PC-9 (cell line): ENCODE results near the gene ZBED3. TPM values are rescaled to one million over a fixed set of nuclear protein-coding genes. Genes with fewer than 3 reads are reported as not detected.

Source experiments
- BruUV-seq: library from RNA; stranded (reverse); fragments of 400-500 nt; replicated peaks from 2 replicates; lab custom pipeline; 2021; lab: Mats Ljungman, UMichigan
- CTCF ChIA-PET: fragments of 300-600 bp; sonication (Branson Sonifier 250); formaldehyde crosslinking; loops from one replicate; lab custom pipeline; 2022; ENCODE audit warnings: antibody characterized with exemption; lab: Charles Lee
- POLR2A ChIA-PET: fragments of 300-600 bp; sonication (Branson Sonifier 250); formaldehyde crosslinking; loops from one replicate; lab custom pipeline; 2022; ENCODE audit warnings: antibody characterized with exemption; ENCODE audit not compliant: unreplicated experiment; lab: Charles Lee
- DNase-seq, 2 experiments: peaks; one replicate each; pipeline versions ENCODE4 v3.0.0 to v3.0.0-alpha.2; 2015 to 2022; ENCODE audit warnings: mixed read lengths in 1 of 2
- H2AFZ ChIP-seq: fragments of 200-600 bp; sonication (generic); 2 replicates; pipeline ENCODE4 v1.8.1; 2017; ENCODE audit warnings: antibody characterized with exemption
- H3F3A ChIP-seq: fragments of 200-600 bp; sonication (generic); 2 replicates; pipeline ENCODE4 v1.8.1; 2017; ENCODE audit warnings: antibody characterized with exemption, mild to moderate bottlenecking, low read depth; ENCODE audit not compliant: insufficient read depth
- H3K27ac ChIP-seq: fragments of 200-600 bp; sonication (generic); 2 replicates; pipeline ENCODE4 v1.6.1; 2016; ENCODE audit warnings: mixed run types
- H3K27me3 ChIP-seq: fragments of 200-600 bp; sonication (generic); 2 replicates; pipeline ENCODE4 v1.6.1; 2016; ENCODE audit warnings: low read depth, mixed run types; ENCODE audit not compliant: insufficient read depth
- H3K36me3 ChIP-seq: fragments of 200-600 bp; sonication (generic); 2 replicates; pipeline ENCODE4 v1.6.1; 2016; ENCODE audit warnings: low read depth, mixed run types
- H3K4me1 ChIP-seq: fragments of 200-600 bp; sonication (generic); replicated peaks from 2 replicates; pipeline ENCODE4 v1.6.1; 2016; ENCODE audit warnings: mixed run types; ENCODE audit not compliant: insufficient read depth
- H3K4me2 ChIP-seq: fragments of 200-600 bp; sonication (generic); 2 replicates; pipeline ENCODE4 v1.6.1; 2017; ENCODE audit warnings: mixed run types
- H3K4me3 ChIP-seq: fragments of 200-600 bp; sonication (generic); 2 replicates; pipeline ENCODE4 v1.6.1; 2016; ENCODE audit warnings: mixed run types
- H3K79me2 ChIP-seq: fragments of 200-600 bp; sonication (generic); 2 replicates; pipeline ENCODE4 v1.6.1; 2017; ENCODE audit warnings: low read depth, mixed run types
- H3K9me2 ChIP-seq: fragments of 200-600 bp; sonication (generic); 2 replicates; pipeline ENCODE4 v1.8.1; 2017; ENCODE audit warnings: mild to moderate bottlenecking; ENCODE audit not compliant: insufficient read depth
- H3K9me3 ChIP-seq: fragments of 200-600 bp; sonication (generic); 2 replicates; pipeline ENCODE4 v1.8.1; 2016; ENCODE audit warnings: low read depth; ENCODE audit not compliant: insufficient read depth
- H4K20me1 ChIP-seq: fragments of 200-600 bp; sonication (generic); 2 replicates; pipeline ENCODE4 v1.8.1; 2017; ENCODE audit not compliant: insufficient read depth
- EZH2 ChIP-seq: fragments of 200-600 bp; sonication (generic); IDR thresholded peaks from 2 replicates; pipeline ENCODE4 v1.8.0; 2017; ENCODE audit warnings: antibody characterized with exemption, low read depth
- intact Hi-C: fragments of 100-400 bp; cut with micrococcal nuclease; formaldehyde crosslinking; loops from one replicate; pipeline ENCODE4 v1.10.0; 2022; ENCODE audit not compliant: unreplicated experiment
- total RNA-seq: library from RNA; stranded (reverse); gene quantifications from 2 replicates; pipeline ENCODE4 v1.2.3, GENCODE V29; 2021
- TF ChIP-seq, protein P1 (sequence below): fragments of 200-600 bp; sonication (generic); conservative IDR thresholded peaks from 2 replicates; pipeline ENCODE4 v1.6.1; 2017; ENCODE audit warnings: mixed run types, antibody characterized with exemption, mild to moderate bottlenecking, moderate library complexity

The ZBED3 gene
- total RNA-seq, 1 experiment from 2014 or later = 6.1 TPM

DNA sequence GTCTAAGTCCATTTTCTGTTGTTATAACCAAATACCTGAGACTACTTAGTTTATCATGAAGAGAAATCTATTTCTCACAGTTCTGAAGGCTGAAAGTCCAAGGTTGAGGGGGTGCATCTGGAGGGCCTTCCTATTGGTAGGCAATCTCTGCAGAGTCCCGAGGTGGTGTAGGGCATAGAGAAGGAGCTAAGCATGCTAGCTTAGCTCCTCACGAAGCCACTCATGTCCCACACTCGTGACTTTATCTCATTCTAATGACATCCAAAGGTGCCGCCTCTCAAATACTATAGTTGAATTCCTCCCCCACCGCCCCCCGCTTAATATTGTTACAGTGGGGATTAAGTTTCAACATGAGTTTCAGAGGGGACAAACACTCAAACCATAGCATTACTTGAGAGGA lies 36.0 kb upstream of the ZBED3 start:
- no peak for DNase-seq
- POLR2A ChIA-PET = interaction anchor here (0.7 kb wide), 1 partner anchor 1351 kb away, joined by 3 read pairs; no protein-coding TSS in a partner anchor

DNA sequence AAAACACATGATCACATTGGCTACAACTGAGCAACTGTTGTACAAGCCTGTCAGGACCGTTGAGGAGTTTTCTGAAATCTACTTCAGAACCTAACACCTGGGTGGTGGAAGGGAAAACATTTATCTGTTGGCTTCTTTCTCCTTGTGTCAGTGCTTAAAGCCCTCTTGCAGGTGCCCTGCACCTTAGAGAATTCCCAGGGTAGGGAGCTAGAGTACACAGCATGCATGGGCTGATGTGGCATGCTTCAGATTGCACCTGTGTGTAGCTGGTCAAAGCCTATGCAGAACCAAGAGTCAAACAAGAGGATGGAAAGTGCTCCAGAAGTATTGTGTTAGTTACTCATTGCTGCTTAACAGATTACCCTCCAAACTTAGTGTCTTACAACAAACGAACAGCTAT lies 33.6 kb upstream of the ZBED3 start:
- Histone ChIP-seq H3K27ac (no peak overlapping the region), H3F3A (no peaks in the 10 kb centered on the region), H3K9me3 (no peaks in the 10 kb centered on the region), H2AFZ (no peak overlapping the region), H4K20me1 (no peaks in the 10 kb centered on the region), H3K4me2 (no peak overlapping the region), H3K79me2 (no peaks in the 10 kb centered on the region), H3K4me3 (no peak overlapping the region), H3K4me1 (no peaks in the 10 kb centered on the region), H3K36me3 (no peaks in the 10 kb centered on the region), H3K27me3 (no peaks in the 10 kb centered on the region), H3K9me2 (no peaks in the 10 kb centered on the region)
- ChIA-PET POLR2A (no interaction called here), CTCF (no interaction called here)
- no TSS peak for BruUV-seq
- TF ChIP-seq, protein P1, sequence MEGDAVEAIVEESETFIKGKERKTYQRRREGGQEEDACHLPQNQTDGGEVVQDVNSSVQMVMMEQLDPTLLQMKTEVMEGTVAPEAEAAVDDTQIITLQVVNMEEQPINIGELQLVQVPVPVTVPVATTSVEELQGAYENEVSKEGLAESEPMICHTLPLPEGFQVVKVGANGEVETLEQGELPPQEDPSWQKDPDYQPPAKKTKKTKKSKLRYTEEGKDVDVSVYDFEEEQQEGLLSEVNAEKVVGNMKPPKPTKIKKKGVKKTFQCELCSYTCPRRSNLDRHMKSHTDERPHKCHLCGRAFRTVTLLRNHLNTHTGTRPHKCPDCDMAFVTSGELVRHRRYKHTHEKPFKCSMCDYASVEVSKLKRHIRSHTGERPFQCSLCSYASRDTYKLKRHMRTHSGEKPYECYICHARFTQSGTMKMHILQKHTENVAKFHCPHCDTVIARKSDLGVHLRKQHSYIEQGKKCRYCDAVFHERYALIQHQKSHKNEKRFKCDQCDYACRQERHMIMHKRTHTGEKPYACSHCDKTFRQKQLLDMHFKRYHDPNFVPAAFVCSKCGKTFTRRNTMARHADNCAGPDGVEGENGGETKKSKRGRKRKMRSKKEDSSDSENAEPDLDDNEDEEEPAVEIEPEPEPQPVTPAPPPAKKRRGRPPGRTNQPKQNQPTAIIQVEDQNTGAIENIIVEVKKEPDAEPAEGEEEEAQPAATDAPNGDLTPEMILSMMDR = no peak
- TF ChIP-seq EZH2 = no peak
- intact Hi-C loops = no loop called here
- DNase-seq = no peak

More for the DNA sequence above, 36.0 kb upstream of the ZBED3 start:
- Histone ChIP-seq H3K9me3 (no peaks in the 10 kb centered on the region), H3K79me2 (no peaks in the 10 kb centered on the region), H3K27me3 (no peaks in the 10 kb centered on the region), H2AFZ (no peak overlapping the region), H3K27ac (no peak overlapping the region), H4K20me1 (no peaks in the 10 kb centered on the region), H3K4me2 (no peak overlapping the region), H3K4me3 (no peak overlapping the region), H3K36me3 (no peaks in the 10 kb centered on the region), H3K9me2 (no peaks in the 10 kb centered on the region), H3F3A (no peaks in the 10 kb centered on the region), H3K4me1 (no peaks in the 10 kb centered on the region)
- CTCF ChIA-PET = no interaction called here
- intact Hi-C loops = no loop called here
- TF ChIP-seq EZH2 = no peak
- TF ChIP-seq, protein P1 = no peak
- no TSS peak for BruUV-seq

DNA sequence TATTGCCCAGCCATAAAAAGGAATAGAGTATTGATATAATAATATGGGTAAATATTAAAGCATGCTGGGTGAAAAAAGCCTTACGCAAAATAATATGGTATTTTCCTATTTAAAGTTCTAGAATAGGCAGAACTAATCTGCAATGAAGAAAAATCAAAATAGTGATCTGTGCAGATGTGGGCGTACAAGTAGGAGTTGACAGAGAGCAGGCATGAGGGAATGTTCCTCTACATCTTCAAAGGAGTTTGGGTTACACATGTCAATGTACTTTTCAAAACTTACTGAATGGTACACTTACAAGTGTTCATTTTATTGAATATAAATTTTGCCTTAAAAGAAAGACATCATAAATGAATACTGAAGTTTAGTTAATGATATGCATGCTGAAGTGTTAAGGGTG lies 33.0 kb upstream of the ZBED3 start:
- no peaks in the 10 kb centered on the region for H3K79me2 ChIP-seq
- H3K4me3 ChIP-seq = no peak overlapping the region
- H3K27me3 ChIP-seq = no peaks in the 10 kb centered on the region
- ChIA-PET POLR2A (no interaction called here), CTCF (no interaction called here)
- TF ChIP-seq, protein P1 = no peak
- no TSS peak for BruUV-seq
- H2AFZ ChIP-seq = no peak overlapping the region
- no peaks in the 10 kb centered on the region for H3K36me3 ChIP-seq
- no peaks in the 10 kb centered on the region for H3K9me2 ChIP-seq
- intact Hi-C loops = no loop called here
- H3K4me2 ChIP-seq = no peak overlapping the region
- H4K20me1 ChIP-seq = no peaks in the 10 kb centered on the region
- no peak overlapping the region for H3K27ac ChIP-seq
- no peaks in the 10 kb centered on the region for H3K4me1 ChIP-seq
- no peak for DNase-seq
- no peaks in the 10 kb centered on the region for H3K9me3 ChIP-seq
- no peaks in the 10 kb centered on the region for H3F3A ChIP-seq
